Loucy (cell line): ENCODE data around the gene STXBP5.

ENCODE experiments used
- H2AFZ ChIP-seq: fragments of 200-600 bp; sonication (generic); 2 replicates; pipeline ENCODE4 v1.6.0; 2016; ENCODE audit warnings: antibody characterized with exemption, mild to moderate bottlenecking, low read length, moderate library complexity
- H3F3A ChIP-seq: fragments of 200-600 bp; 2 replicates; pipeline ENCODE4 v1.6.0; 2016; ENCODE audit warnings: antibody characterized with exemption, low read depth, mild to moderate bottlenecking
- H3K27me3 ChIP-seq: fragments of 200-600 bp; sonication (generic); 2 replicates; pipeline ENCODE4 v1.6.1; 2014; ENCODE audit warnings: low read length, mild to moderate bottlenecking; ENCODE audit not compliant: insufficient read depth, poor library complexity, severe bottlenecking
- H3K36me3 ChIP-seq: fragments of 200-600 bp; sonication (generic); 2 replicates; pipeline ENCODE4 v1.6.1; 2016; ENCODE audit warnings: low read length; ENCODE audit not compliant: insufficient read depth
- H3K4me1 ChIP-seq: fragments of 200-600 bp; sonication (generic); 2 replicates; pipeline ENCODE4 v1.5.1; 2014; ENCODE audit warnings: low read length, mild to moderate bottlenecking; ENCODE audit not compliant: insufficient read depth, poor library complexity, severe bottlenecking
- H3K4me2 ChIP-seq: fragments of 200-600 bp; sonication (generic); 2 replicates; pipeline ENCODE4 v1.6.0; 2014; ENCODE audit warnings: antibody characterized with exemption, low read length, low read depth, mild to moderate bottlenecking; ENCODE audit not compliant: poor library complexity, severe bottlenecking
- H3K4me3 ChIP-seq: fragments of 200-600 bp; sonication (generic); 2 replicates; pipeline ENCODE4 v1.5.1; 2014; ENCODE audit warnings: low read length, mild to moderate bottlenecking, mixed read lengths; ENCODE audit not compliant: poor library complexity, severe bottlenecking
- H3K79me2 ChIP-seq: fragments of 200-600 bp; sonication (generic); 2 replicates; pipeline ENCODE4 v1.6.1; 2014; ENCODE audit warnings: low read length; ENCODE audit not compliant: insufficient read depth
- H3K9ac ChIP-seq: fragments of 200-600 bp; sonication (generic); 2 replicates; pipeline ENCODE4 v1.6.0; 2014; ENCODE audit warnings: mild to moderate bottlenecking, low read depth, low read length, moderate library complexity; ENCODE audit not compliant: poor library complexity, severe bottlenecking
- H3K9me2 ChIP-seq: fragments of 200-600 bp; sonication (generic); replicated peaks from 2 replicates; pipeline ENCODE4 v1.6.1; 2016; ENCODE audit warnings: low read depth, low read length, mixed read lengths
- H3K9me3 ChIP-seq: fragments of 200-600 bp; sonication (generic); 2 replicates; pipeline ENCODE4 v1.6.1; 2014; ENCODE audit warnings: mild to moderate bottlenecking, antibody characterized with exemption, low read length, low read depth; ENCODE audit not compliant: insufficient read depth
- H4K20me1 ChIP-seq: fragments of 200-600 bp; sonication (generic); 2 replicates; pipeline ENCODE4 v1.6.0; 2014; ENCODE audit warnings: antibody characterized with exemption, low read length, mild to moderate bottlenecking; ENCODE audit not compliant: insufficient read depth, poor library complexity, severe bottlenecking
- CTCF ChIP-seq: fragments of 200-600 bp; sonication (generic); conservative IDR thresholded peaks from 2 replicates; pipeline ENCODE4 v1.5.1; 2014; ENCODE audit warnings: mild to moderate bottlenecking, antibody characterized with exemption, low read length
- EZH2phosphoT487 ChIP-seq: fragments of 200-600 bp; IDR thresholded peaks from 2 replicates; pipeline ENCODE4 v1.6.1; 2018; ENCODE audit warnings: antibody characterized with exemption, mild to moderate bottlenecking, moderate library complexity, borderline replicate concordance

Gene STXBP5

GRCh38 chr6:147255948-147256674 is 51.9 kb downstream of the STXBP5 start:
- H3K9me2 ChIP-seq, result no peaks in the 10 kb centered on the region
- TF ChIP-seq EZH2phosphoT487 (no peak), CTCF (no peak)

DNA sequence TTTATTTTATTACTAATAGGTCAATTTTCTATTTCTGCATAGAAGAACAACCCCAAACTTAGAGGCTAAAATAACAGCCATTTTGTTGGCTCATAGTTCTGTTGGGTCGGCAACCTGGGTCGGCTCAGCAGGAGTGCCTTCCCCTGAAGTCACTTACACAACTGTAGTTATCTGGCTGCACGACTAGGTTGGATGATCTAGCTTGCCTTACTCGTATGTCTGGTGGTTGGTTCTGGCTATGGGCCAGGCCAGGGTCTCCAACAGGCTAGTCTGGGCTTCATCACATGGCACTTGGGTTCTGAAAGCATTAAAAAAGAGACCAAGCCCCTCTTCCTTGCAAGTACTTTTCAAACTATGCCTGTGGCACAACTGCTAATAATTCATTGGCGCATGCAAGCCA is 53.5 kb downstream of the STXBP5 start:
- H3K79me2 ChIP-seq, result no peaks in the 10 kb centered on the region
- no peaks in the 10 kb centered on the region for H4K20me1 ChIP-seq
- no peak overlapping the region for H2AFZ ChIP-seq
- H3K4me3 ChIP-seq, result no peak overlapping the region
- H3K4me2 ChIP-seq, result no peak overlapping the region
- H3K4me1 ChIP-seq, result no peaks in the 10 kb centered on the region
- TF ChIP-seq CTCF, result no peak
- TF ChIP-seq EZH2phosphoT487, result no peak
- no peak overlapping the region for H3K9ac ChIP-seq
- H3K9me3 ChIP-seq, result no peaks in the 10 kb centered on the region
- H3K36me3 ChIP-seq, result no peaks in the 10 kb centered on the region
- H3K9me2 ChIP-seq, result no peaks in the 10 kb centered on the region
- no peaks in the 10 kb centered on the region for H3K27me3 ChIP-seq
- no peaks in the 10 kb centered on the region for H3F3A ChIP-seq

More at GRCh38 chr6:147255948-147256674, 51.9 kb downstream of the STXBP5 start:
- Histone ChIP-seq H4K20me1 (no peaks in the 10 kb centered on the region), H3K27me3 (no peaks in the 10 kb centered on the region), H3F3A (no peaks in the 10 kb centered on the region), H3K79me2 (no peaks in the 10 kb centered on the region), H3K4me1 (no peaks in the 10 kb centered on the region), H3K9ac (no peak overlapping the region), H3K4me3 (no peak overlapping the region), H2AFZ (no peak overlapping the region), H3K4me2 (no peak overlapping the region), H3K36me3 (peaks cover 12% of the 10 kb centered on the region; the same call in 1 of the 2 replicates), H3K9me3 (no peaks in the 10 kb centered on the region)

DNA sequence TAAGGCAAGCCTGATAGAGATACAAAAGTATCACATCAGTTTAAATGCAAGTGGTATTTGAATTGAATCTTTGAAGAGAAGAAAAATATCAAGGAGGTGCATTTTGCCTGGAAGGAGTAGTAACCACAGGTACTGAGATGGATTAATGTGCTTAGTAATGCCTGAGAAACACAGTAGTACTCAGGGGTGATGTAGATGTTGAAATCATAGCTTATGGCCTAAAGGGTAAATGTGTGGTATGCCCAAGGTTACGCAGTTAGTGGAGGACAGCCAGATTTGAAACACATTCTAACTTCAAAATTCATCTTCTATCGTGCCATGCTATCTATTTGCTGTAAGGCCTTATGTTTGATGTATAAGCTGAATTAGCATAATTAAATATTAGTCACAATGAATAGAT is 55.9 kb downstream of the STXBP5 start:
- Histone ChIP-seq H2AFZ (no peak overlapping the region), H3K79me2 (no peaks in the 10 kb centered on the region), H3K9me2 (no peaks in the 10 kb centered on the region), H3K4me3 (no peak overlapping the region), H3K27me3 (no peaks in the 10 kb centered on the region), H3K36me3 (no peaks in the 10 kb centered on the region), H3K4me2 (no peak overlapping the region), H3K9me3 (no peaks in the 10 kb centered on the region), H3F3A (no peaks in the 10 kb centered on the region), H3K9ac (no peak overlapping the region), H3K4me1 (no peaks in the 10 kb centered on the region), H4K20me1 (no peaks in the 10 kb centered on the region)
- TF ChIP-seq CTCF (no peak), EZH2phosphoT487 (no peak)
